HepG2 (cell line): ENCODE measurements around the gene WSCD2. TPM values are rescaled to one million over a fixed set of nuclear protein-coding genes. Genes with fewer than 3 reads are reported as not detected.

Experiments used
- ATAC-seq: fragments of 200-7000 bp; cut with Tn5 transposase; 3 replicates; pipeline ENCODE4 v1.9.1; 2020; ENCODE audit warnings: mild to moderate bottlenecking, moderate library complexity
- BruUV-seq: library from RNA; stranded (reverse); fragments of 400-500 nt; replicated peaks from 2 replicates; lab custom pipeline; 2021; lab: Mats Ljungman, UMichigan
- CTCF ChIA-PET: fragments of 300-600 bp; formaldehyde crosslinking; extraction: SDS; loops from one replicate; lab custom pipeline; 2021; ENCODE audit warnings: low total read pairs, inconsistent platforms, low intra/inter-chr PET ratio; lab: Yijun Ruan, JAX
- POLR2A ChIA-PET: fragments of 350-600 bp; sonication (Branson Sonifier 250); formaldehyde crosslinking; loops from one replicate; lab custom pipeline; 2020; ENCODE audit warnings: antibody characterized with exemption, inconsistent platforms; lab: Yijun Ruan, JAX
- DNase-seq: peaks from one replicate; pipeline ENCODE4 v3.0.0-alpha.2; 2015; ENCODE audit warnings: low spot score
- FAIRE-seq: peaks from 3 replicates; lab custom pipeline; 2011; peaks lifted over from hg19 to GRCh38; lab: Jason Lieb, UNC
- H2AFZ ChIP-seq: one replicate; pipeline ENCODE4 v1.6.1; 2011; ENCODE audit warnings: low read length, inconsistent platforms
- H3K27ac ChIP-seq: fragments of 300-600 bp; 3 replicates; pipeline ENCODE4 v1.8.0; 2011; ENCODE audit warnings: mixed run types, mild to moderate bottlenecking, mixed read lengths, low read length, inconsistent platforms; ENCODE audit not compliant: insufficient read depth; ENCODE audit errors: extremely low read length
- H3K27me3 ChIP-seq, 2 experiments: fragments of 200-600 bp in 1 of 2; 2 replicates in 1 of 2; 3 replicates in 1 of 2; pipeline versions ENCODE4 v1.6.0 to v1.8.0; 2011; ENCODE audit warnings: low read length in 2 of 2, mild to moderate bottlenecking in 2 of 2, moderate library complexity in 2 of 2, inconsistent platforms in 1 of 2; ENCODE audit not compliant: insufficient read depth in 2 of 2, control insufficient read depth in 1 of 2
- H3K36me3 ChIP-seq, 2 experiments: fragments of 200-600 bp in 1 of 2; replicated peaks in 1 of 2; 2 replicates in 1 of 2; 3 replicates in 1 of 2; pipeline versions ENCODE4 v1.5.1 to v1.8.0; 2011; ENCODE audit warnings: low read length in 2 of 2, inconsistent platforms in 1 of 2; ENCODE audit not compliant: insufficient read depth in 2 of 2, control insufficient read depth in 1 of 2
- H3K4me1 ChIP-seq: 2 replicates; pipeline ENCODE4 v1.5.1; 2012; ENCODE audit warnings: low read length, inconsistent platforms; ENCODE audit not compliant: insufficient read depth
- H3K4me2 ChIP-seq: 2 replicates; pipeline ENCODE4 v1.6.0; 2011; ENCODE audit warnings: low read depth, low read length, inconsistent platforms
- H3K4me3 ChIP-seq, 3 experiments: fragments of 200-600 bp in 1 of 3; sonication (generic), shearing (Covaris generic) in 1 of 3; replicated peaks in 1 of 3; 2 replicates each; pipeline ENCODE4 v1.5.1; 2011 to 2016; ENCODE audit warnings: low read length in 3 of 3, inconsistent platforms in 2 of 3, low read depth in 2 of 3, mild to moderate bottlenecking in 2 of 3, control low read depth in 1 of 3, mixed read lengths in 1 of 3; ENCODE audit not compliant: insufficient read depth in 1 of 3
- H3K79me2 ChIP-seq: one replicate; pipeline ENCODE4 v1.6.1; 2011; ENCODE audit warnings: low read length, inconsistent platforms; ENCODE audit not compliant: insufficient read depth
- H3K9ac ChIP-seq: 2 replicates; pipeline ENCODE4 v1.6.0; 2011; ENCODE audit warnings: mild to moderate bottlenecking, low read depth, low read length, inconsistent platforms; ENCODE audit not compliant: insufficient read depth
- H3K9me3 ChIP-seq: 2 replicates; pipeline ENCODE4 v1.5.1; 2012; ENCODE audit warnings: mild to moderate bottlenecking, low read length
- H4K20me1 ChIP-seq: 2 replicates; pipeline ENCODE4 v1.6.0; 2011; ENCODE audit warnings: inconsistent platforms, mild to moderate bottlenecking, low read length, moderate library complexity; ENCODE audit not compliant: insufficient read depth
- EHMT2 ChIP-seq: fragments of 200-600 bp; sonication (generic); IDR thresholded peaks from 2 replicates; pipeline ENCODE4 v1.7.0; 2017; ENCODE audit warnings: antibody characterized with exemption, low read depth, low read length, borderline replicate concordance
- FIP1L1 ChIP-seq: fragments of 200-400 bp; formaldehyde crosslinking; IDR thresholded peaks from 2 replicates; pipeline ENCODE4 v1.6.1; 2018; ENCODE audit warnings: low read depth, mild to moderate bottlenecking, low read length, moderate library complexity, borderline replicate concordance; ENCODE audit not compliant: insufficient read depth
- KAT8 ChIP-seq: IDR thresholded peaks from 2 replicates; pipeline ENCODE4 v1.6.1; 2016; ENCODE audit warnings: missing genetic modification reagents, missing compliant biosample characterization
- SMYD3 ChIP-seq: sonication (generic); formaldehyde crosslinking; IDR thresholded peaks from 2 replicates; pipeline ENCODE4 v1.8.1; 2023; ENCODE audit warnings: mild to moderate bottlenecking, missing genetic modification reagents
- ZNF207 ChIP-seq: fragments of 450-650 bp; IDR thresholded peaks from 2 replicates; pipeline ENCODE4 v1.6.1; 2016; ENCODE audit warnings: antibody characterized with exemption, borderline replicate concordance
- ZNF234 ChIP-seq: sonication (generic); formaldehyde crosslinking; conservative IDR thresholded peaks from 2 replicates; pipeline ENCODE4 v1.5.1; 2020; ENCODE audit warnings: mild to moderate bottlenecking, missing genetic modification reagents
- WGBS: methylation state at CpG from one replicate; pipeline ENCODE4 v1.1.6; 2017; ENCODE audit warnings: low lambda C conversion rate; 5-methylcytosine and 5-hydroxymethylcytosine counted together
- in situ Hi-C: cut with HindIII; loops from 2 replicates; pipeline ENCODE4 v1.10.0; 2017; ENCODE audit warnings: low pct_unique_long_range_greater_than_20kb; ENCODE audit not compliant: extremely low pct_ligation_motif_present
- intact Hi-C: fragments of 100-400 bp; cut with micrococcal nuclease; formaldehyde crosslinking; loops from one replicate; pipeline ENCODE4 v1.10.0; 2022; ENCODE audit not compliant: unreplicated experiment
- polyA plus RNA-seq, 8 experiments: library from polyadenylated mRNA; depleted of rRNA in 3 of 8; stranded (reverse) in 7 of 8; unstranded in 1 of 8; fragments of >200 nt; fragmentation: Illumina TruSeq in 4 of 8; extraction: Trizol in 4 of 8; gene quantifications; 2 replicates each; pipeline versions ENCODE4 v1.2.1 to v1.2.3, GENCODE V29; 2011 to 2016; ENCODE audit warnings: low read depth in 4 of 8, missing spikeins in 1 of 8, mixed read lengths in 1 of 8; ENCODE audit not compliant: insufficient read depth in 1 of 8
- total RNA-seq, 5 experiments: library from RNA; depleted of rRNA; stranded (reverse); fragments of >200 nt; fragmentation: Illumina TruSeq; extraction: Trizol; gene quantifications; 2 replicates each; pipeline ENCODE4 v1.2.3, GENCODE V29; 2016; ENCODE audit warnings: low read depth in 1 of 5
- TF ChIP-seq, protein P1 (sequence below): sonication (generic); formaldehyde crosslinking; IDR thresholded peaks from 2 replicates; pipeline ENCODE4 v1.4.0; 2020; ENCODE audit warnings: missing genetic modification reagents
- TF ChIP-seq, protein P2 (sequence below): fragments of 450-650 bp; IDR thresholded peaks from 2 replicates; pipeline ENCODE4 v1.6.1; 2016
- TF ChIP-seq, protein P3 (sequence below): sonication (generic); formaldehyde crosslinking; IDR thresholded peaks from 2 replicates; pipeline ENCODE4 v1.4.0; 2020; ENCODE audit warnings: mild to moderate bottlenecking, missing genetic modification reagents

WSCD2 gene
- total and polyA plus RNA-seq, 2 of the 13 experiments (the other 11 are each of a cell fraction or from before 2014, with no cell fraction given) = not detected

DNA sequence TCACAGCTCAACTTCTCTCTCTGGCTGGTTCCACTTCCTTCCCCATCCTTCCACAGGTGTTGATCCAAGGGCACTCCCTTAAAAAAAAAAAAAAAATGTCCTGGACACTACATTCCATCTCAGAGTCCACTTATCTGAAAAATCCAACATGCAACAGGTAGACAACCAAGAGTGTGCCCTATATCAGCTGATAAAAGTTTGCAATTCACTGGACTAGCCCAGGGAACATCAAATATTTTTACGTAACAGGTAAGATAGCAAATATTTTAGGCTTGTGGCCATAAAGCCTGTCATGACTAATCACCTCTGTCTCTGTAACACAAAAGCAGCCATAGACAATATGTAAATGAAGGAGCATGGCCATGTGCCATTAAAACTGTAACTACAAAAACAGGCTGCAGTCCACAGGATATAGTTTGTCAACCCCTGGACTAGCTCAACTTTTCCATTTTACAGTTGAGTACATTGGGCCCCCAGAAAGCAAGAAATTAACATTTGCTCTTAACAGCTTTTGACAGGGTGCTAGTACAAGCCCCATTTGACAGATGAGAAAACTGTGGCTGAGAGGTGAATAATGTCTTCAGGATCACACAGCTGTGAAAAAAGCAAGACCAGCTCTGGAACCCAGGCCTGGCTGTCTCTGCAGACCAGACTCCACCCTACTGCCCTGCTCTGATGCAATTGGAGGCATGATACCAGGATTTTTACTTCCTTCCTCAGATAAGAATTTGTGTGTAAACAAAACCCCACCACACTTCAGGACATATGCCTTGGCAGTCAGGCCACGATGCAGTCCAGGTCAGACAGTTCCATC lies 141.2 kb downstream of the WSCD2 start (continued):
- TF ChIP-seq KAT8 (no peak), EHMT2 (no peak), SMYD3 (CRISPR knock-in tag) (no peak), ZNF234 (no peak)
- TF ChIP-seq, protein P1, sequence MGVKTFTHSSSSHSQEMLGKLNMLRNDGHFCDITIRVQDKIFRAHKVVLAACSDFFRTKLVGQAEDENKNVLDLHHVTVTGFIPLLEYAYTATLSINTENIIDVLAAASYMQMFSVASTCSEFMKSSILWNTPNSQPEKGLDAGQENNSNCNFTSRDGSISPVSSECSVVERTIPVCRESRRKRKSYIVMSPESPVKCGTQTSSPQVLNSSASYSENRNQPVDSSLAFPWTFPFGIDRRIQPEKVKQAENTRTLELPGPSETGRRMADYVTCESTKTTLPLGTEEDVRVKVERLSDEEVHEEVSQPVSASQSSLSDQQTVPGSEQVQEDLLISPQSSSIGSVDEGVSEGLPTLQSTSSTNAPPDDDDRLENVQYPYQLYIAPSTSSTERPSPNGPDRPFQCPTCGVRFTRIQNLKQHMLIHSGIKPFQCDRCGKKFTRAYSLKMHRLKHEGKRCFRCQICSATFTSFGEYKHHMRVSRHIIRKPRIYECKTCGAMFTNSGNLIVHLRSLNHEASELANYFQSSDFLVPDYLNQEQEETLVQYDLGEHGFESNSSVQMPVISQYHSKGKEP (CRISPR knock-in tag) = no peak
- TF ChIP-seq, all 625 proteins: peak for 0

DNA sequence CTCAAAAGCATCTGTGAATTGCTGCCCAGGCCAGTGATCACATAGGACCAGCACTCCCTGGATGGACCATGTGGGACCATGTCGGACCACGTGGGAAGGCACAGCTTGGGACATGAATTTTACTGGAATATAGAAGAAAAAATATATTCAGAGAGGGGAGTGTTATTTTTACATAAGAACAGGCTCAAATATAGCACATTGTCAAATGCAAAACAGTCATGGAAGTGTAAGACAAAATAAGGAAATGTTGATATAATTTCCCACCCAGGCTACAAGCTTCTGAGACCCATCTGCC lies 141.7 kb downstream of the WSCD2 start:
- ChIA-PET POLR2A (no interaction called here), CTCF (no interaction called here)
- H3K9ac ChIP-seq = no peak overlapping the region
- in situ Hi-C loops (no loop called here), intact Hi-C loops (no loop called here)
- H3K27me3 ChIP-seq = no peaks in the 10 kb centered on the region
- no peaks in the 10 kb centered on the region for H3K79me2 ChIP-seq
- H3K4me3 ChIP-seq = no peak overlapping the region
- no peaks in the 10 kb centered on the region for H3K4me1 ChIP-seq
- no peak overlapping the region for H3K4me2 ChIP-seq
- TF ChIP-seq, protein P2, sequence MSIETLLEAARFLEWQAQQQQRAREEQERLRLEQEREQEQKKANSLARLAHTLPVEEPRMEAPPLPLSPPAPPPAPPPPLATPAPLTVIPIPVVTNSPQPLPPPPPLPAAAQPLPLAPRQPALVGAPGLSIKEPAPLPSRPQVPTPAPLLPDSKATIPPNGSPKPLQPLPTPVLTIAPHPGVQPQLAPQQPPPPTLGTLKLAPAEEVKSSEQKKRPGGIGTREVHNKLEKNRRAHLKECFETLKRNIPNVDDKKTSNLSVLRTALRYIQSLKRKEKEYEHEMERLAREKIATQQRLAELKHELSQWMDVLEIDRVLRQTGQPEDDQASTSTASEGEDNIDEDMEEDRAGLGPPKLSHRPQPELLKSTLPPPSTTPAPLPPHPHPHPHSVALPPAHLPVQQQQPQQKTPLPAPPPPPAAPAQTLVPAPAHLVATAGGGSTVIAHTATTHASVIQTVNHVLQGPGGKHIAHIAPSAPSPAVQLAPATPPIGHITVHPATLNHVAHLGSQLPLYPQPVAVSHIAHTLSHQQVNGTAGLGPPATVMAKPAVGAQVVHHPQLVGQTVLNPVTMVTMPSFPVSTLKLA = peak; percentile 95
- TF ChIP-seq, protein P3, sequence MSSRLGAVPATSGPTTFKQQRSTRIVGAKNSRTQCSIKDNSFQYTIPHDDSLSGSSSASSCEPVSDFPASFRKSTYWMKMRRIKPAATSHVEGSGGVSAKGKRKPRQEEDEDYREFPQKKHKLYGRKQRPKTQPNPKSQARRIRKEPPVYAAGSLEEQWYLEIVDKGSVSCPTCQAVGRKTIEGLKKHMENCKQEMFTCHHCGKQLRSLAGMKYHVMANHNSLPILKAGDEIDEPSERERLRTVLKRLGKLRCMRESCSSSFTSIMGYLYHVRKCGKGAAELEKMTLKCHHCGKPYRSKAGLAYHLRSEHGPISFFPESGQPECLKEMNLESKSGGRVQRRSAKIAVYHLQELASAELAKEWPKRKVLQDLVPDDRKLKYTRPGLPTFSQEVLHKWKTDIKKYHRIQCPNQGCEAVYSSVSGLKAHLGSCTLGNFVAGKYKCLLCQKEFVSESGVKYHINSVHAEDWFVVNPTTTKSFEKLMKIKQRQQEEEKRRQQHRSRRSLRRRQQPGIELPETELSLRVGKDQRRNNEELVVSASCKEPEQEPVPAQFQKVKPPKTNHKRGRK (CRISPR knock-in tag) = no peak
- TF ChIP-seq FIP1L1 (no peak), ZNF207 (no peak)
- no TSS peak for BruUV-seq
- FAIRE-seq (no peak), DNase-seq (no peak), ATAC-seq (no peak)
- no peaks in the 10 kb centered on the region for H3K9me3 ChIP-seq
- 0% methylated on average over 2 of the region's 2 CpGs for WGBS
- H2AFZ ChIP-seq = no peak overlapping the region
- no peaks in the 10 kb centered on the region for H3K36me3 ChIP-seq
- no peaks in the 10 kb centered on the region for H4K20me1 ChIP-seq
- H3K27ac ChIP-seq = no peak overlapping the region
